Vagina (tissue), 2 donors: ENCODE data around the gene PERM1. TPM values are rescaled to one million over a fixed set of nuclear protein-coding genes. Genes with fewer than 3 reads are reported as not detected.
A peak's percentile ranks its signal among the peaks of the same experiment; 100 is the strongest.
"Not testable (repeated sequence)": the region's sequence is repeated elsewhere in the genome, so short reads cannot be mapped to it uniquely, and the experiment has no call there.

Experiments
- DNase-seq, 2 donors: peaks; one replicate each; pipeline ENCODE4 v3.0.0-alpha.2; 2017; ENCODE audit errors: extremely low spot score in 2 of 2
- H3K27ac ChIP-seq: fragments of 200-600 bp; sonication (generic); one replicate; pipeline ENCODE4 v1.5.1; 2019
- H3K27me3 ChIP-seq: fragments of 200-600 bp; sonication (generic); one replicate; pipeline ENCODE4 v1.5.1; 2019
- H3K36me3 ChIP-seq, 2 donors: fragments of 200-600 bp; sonication (generic); one replicate each; pipeline ENCODE4 v1.5.1; 2017 to 2019
- H3K4me1 ChIP-seq: fragments of 200-600 bp; sonication (generic); one replicate; pipeline ENCODE4 v1.5.1; 2019
- H3K4me3 ChIP-seq, 2 donors: fragments of 200-600 bp; sonication (generic); 1 replicate in 1 of 2; 2 replicates in 1 of 2; pipeline ENCODE4 v1.5.1; 2016 to 2019
- H3K9me3 ChIP-seq: fragments of 200-600 bp; sonication (generic); one replicate; pipeline ENCODE4 v1.5.1; 2019
- POLR2A ChIP-seq, 2 donors: fragments of 450-650 bp; IDR thresholded peaks; one replicate each; pipeline ENCODE4 v1.6.1; 2017; ENCODE audit warnings: antibody characterized with exemption in 2 of 2, mild to moderate bottlenecking in 2 of 2, moderate library complexity in 2 of 2
- POLR2AphosphoS5 ChIP-seq, 2 donors: sonication (generic); formaldehyde crosslinking; IDR thresholded peaks; one replicate each; pipeline ENCODE4 v1.9.0; 2017; ENCODE audit warnings: antibody characterized with exemption in 2 of 2, mild to moderate bottlenecking in 2 of 2, low read depth in 1 of 2; ENCODE audit not compliant: insufficient read depth in 1 of 2
- intact Hi-C: fragments of 100-400 bp; cut with DNase I; formaldehyde crosslinking; loops from one replicate; pipeline ENCODE4 v1.15.1; 2023
- total RNA-seq: library from RNA; depleted of rRNA; stranded (reverse); fragments of >200 nt; gene quantifications from one replicate; pipeline ENCODE4 v1.2.3, GENCODE V29; 2016
- TF ChIP-seq, protein P1 (sequence below), 3 experiments: fragments of 450-650 bp in 2 of 3; fragments of 200-600 bp in 1 of 3; sonication (generic) in 1 of 3; IDR thresholded peaks; one replicate each; pipeline ENCODE4 v1.5.1; 2017 to 2019; ENCODE audit warnings: antibody characterized with exemption in 3 of 3, mild to moderate bottlenecking in 2 of 3, moderate library complexity in 2 of 3

Gene PERM1
- total RNA-seq, 1 donor from 2014 or later, result not detected

DNA sequence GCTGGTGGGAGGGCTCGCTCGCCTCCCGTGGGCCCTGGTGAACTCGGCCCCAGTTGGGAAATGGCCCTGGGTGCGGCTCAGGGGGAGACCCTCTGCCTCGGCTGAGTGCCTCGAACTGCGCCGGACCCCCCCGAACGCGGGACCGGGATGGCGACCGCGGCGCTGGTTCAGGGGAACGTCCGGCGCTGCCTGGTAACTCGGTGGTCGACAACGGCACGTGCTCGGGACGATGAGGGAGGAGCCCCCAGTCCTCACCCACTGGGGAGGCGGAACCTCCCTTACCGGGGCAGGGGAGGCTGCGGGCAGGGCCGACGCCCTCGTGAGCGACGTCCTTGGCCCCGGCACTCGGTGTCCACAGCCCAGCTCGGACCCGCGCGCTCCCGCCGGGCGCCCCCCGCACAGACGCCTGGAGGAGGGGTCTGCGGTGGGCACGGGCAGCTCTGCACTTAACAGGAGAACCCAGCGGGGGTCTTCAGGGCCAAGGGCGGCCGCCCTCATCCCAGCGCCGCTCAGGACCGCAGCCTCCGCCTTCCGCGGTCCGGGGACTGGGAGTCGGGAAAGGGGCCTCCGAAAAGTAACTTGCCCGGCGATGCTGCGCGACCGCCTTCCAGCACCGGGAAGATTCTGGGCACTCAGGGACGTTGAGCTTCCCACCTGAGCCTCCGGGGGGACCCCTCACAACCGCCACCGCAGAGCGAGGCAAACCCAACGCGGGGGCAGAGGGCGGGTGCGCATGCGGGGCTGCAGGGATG lies 16.3 kb upstream of the PERM1 start:
- Histone ChIP-seq H3K9me3 (no peaks in the 10 kb centered on the region), H3K36me3 (no peaks in the 10 kb centered on the region), H3K4me3 (peak overlapping the region; percentile 61 to 73), H3K27ac (peak overlapping the region; percentile 99), H3K4me1 (peaks cover 34% of the 10 kb centered on the region), H3K27me3 (no peaks in the 10 kb centered on the region)
- DNase-seq, result peak in 1 of 2 donors; percentile 79
- TF ChIP-seq POLR2AphosphoS5 (IDR thresholded peaks at IDR 0.05; ENCODE audit: insufficient read depth in 1 of 2, low read depth in 1 of 2) (peak in 1 of 2 donors; percentile 12), POLR2A (IDR thresholded peaks at IDR 0.05) (no peak)
- TF ChIP-seq, protein P1, sequence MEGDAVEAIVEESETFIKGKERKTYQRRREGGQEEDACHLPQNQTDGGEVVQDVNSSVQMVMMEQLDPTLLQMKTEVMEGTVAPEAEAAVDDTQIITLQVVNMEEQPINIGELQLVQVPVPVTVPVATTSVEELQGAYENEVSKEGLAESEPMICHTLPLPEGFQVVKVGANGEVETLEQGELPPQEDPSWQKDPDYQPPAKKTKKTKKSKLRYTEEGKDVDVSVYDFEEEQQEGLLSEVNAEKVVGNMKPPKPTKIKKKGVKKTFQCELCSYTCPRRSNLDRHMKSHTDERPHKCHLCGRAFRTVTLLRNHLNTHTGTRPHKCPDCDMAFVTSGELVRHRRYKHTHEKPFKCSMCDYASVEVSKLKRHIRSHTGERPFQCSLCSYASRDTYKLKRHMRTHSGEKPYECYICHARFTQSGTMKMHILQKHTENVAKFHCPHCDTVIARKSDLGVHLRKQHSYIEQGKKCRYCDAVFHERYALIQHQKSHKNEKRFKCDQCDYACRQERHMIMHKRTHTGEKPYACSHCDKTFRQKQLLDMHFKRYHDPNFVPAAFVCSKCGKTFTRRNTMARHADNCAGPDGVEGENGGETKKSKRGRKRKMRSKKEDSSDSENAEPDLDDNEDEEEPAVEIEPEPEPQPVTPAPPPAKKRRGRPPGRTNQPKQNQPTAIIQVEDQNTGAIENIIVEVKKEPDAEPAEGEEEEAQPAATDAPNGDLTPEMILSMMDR (IDR thresholded peaks at IDR 0.05), result no peak
- intact Hi-C loops, result no loop called here

DNA sequence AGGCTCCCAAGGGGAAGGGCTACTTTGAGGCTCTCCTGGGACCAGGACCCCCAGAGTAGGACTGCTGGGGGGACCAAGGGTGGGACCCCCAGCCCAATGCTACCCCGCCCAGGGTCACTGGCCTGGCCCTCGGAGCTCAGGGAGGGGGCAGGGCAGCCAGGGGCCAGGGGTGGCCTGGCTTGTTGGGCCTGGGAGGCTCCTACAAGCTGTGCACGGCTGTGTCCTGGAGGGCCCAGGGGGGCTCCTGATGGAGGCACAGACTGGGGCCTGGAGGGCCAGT lies 15.8 kb upstream of the PERM1 start:
- Histone ChIP-seq H3K27ac (no peak overlapping the region), H3K9me3 (peaks cover under 1% of the 10 kb centered on the region), H3K4me3 (no peak overlapping the region), H3K4me1 (peaks cover 34% of the 10 kb centered on the region), H3K27me3 (no peaks in the 10 kb centered on the region), H3K36me3 (no peaks in the 10 kb centered on the region)
- no peak for DNase-seq
- intact Hi-C loops, result no loop called here
- TF ChIP-seq, protein P1 (IDR thresholded peaks at IDR 0.05), result no peak
- TF ChIP-seq POLR2AphosphoS5 (IDR thresholded peaks at IDR 0.05; ENCODE audit: insufficient read depth in 1 of 2, low read depth in 1 of 2) (no peak), POLR2A (IDR thresholded peaks at IDR 0.05) (no peak)

DNA sequence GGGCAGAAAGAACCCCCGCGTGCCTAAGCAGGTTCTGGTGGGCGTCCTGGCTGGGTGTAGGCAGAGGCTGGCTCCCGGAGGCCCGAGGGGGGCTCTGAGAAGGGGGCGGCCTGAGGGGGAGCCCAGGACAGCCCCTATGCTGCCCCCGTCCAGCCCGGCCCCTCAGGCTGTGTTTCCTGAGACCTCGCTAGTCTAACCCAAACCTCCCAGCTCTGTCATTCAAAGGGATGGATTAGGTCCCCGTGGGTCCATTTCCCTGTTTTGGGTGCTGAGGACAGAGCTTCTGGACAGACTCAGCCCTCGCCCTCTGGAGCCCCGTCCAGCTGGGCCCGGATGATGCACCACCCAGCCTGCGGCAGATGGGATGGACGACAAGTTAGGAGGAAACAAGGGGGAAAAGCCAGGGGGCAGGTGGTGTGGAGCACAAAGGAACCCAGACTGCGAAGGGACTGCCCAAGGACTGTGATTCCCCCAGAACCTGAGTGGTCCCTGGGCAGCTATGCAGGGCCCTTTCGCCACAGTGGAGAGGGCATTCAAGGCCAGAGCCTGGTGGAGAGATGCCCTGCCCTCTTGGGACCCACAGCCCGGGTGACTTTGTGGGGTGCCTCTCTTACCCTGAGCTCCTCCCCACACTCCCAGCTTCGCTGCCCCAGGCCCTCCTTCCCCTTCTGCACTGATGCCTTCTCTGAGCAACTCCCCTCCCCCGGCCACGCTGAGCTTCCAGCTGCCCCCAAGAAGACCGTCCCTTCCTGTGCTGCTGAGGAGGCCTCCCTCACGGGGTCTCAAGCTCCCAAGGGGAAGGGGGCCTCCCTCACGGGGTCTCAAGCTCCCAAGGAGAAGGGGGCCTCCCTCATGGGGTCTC lies 15.2 kb upstream of the PERM1 start:
- Histone ChIP-seq H3K36me3 (no peaks in the 10 kb centered on the region), H3K27ac (no peak overlapping the region), H3K9me3 (peaks cover 6% of the 10 kb centered on the region), H3K27me3 (no peaks in the 10 kb centered on the region), H3K4me1 (peaks cover 31% of the 10 kb centered on the region), H3K4me3 (no peak overlapping the region)
- intact Hi-C loops, result no loop called here
- no peak for TF ChIP-seq POLR2AphosphoS5 (IDR thresholded peaks at IDR 0.05; ENCODE audit: insufficient read depth in 1 of 2, low read depth in 1 of 2)
- DNase-seq, result peak in 1 of 2 donors; percentile 83

DNA sequence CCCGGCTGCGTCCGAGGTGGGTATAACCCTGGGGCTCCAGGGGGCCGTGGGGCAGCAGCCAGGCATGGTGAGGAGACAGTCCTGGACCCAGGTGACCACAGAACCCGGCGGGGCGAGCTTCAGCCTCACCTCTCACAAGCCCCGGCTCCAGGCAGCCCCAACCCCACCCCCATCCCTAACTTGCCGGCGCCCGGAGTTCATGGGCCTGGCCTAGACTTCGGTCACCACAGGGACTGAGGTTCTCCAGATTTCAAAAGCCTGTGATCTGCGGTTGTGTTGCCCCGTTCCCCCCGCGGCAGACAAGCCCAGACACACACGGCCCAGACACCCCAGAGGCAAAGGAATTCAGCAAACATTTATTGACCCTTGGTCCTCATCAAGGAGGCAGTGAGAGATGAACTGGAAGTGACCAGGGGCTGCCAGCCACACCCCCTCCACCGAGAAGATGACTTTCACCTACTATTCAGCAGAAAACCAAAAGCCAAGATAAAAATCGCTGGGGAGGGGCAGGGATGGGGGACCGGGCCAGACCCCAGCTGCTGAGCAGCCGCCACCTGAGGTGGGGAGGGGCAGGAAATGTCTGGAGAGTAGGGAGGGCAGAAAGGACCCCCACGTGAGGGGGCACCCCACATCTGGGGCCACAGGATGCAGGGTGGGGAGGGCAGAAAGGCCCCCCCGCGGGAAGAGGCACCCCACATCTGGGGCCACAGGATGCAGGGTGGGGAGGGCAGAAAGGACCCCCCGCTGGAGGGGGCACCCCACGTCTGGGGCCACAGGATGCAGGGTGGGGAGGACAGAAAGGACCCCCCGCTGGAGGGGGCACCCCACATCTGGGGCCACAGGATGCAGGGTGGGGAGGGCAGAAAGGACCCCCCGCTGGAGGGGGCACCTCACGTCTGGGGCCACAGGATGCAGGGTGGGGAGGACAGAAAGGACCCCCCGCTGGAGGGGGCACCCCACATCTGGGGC lies 14.1 kb upstream of the PERM1 start:
- Histone ChIP-seq H3K4me1 (peaks cover 20% of the 10 kb centered on the region), H3K27ac (no peak overlapping the region), H3K9me3 (peaks cover 8% of the 10 kb centered on the region), H3K4me3 (no peak overlapping the region), H3K27me3 (no peaks in the 10 kb centered on the region), H3K36me3 (no peaks in the 10 kb centered on the region)
- intact Hi-C loops, result no loop called here
- TF ChIP-seq, protein P1 (IDR thresholded peaks at IDR 0.05), result no peak
- no peak for TF ChIP-seq POLR2AphosphoS5 (IDR thresholded peaks at IDR 0.05; ENCODE audit: insufficient read depth in 1 of 2, low read depth in 1 of 2)
- no peak for TF ChIP-seq POLR2A (IDR thresholded peaks at IDR 0.05)
- peak in 1 of 2 donors; percentile 86 for DNase-seq

DNA sequence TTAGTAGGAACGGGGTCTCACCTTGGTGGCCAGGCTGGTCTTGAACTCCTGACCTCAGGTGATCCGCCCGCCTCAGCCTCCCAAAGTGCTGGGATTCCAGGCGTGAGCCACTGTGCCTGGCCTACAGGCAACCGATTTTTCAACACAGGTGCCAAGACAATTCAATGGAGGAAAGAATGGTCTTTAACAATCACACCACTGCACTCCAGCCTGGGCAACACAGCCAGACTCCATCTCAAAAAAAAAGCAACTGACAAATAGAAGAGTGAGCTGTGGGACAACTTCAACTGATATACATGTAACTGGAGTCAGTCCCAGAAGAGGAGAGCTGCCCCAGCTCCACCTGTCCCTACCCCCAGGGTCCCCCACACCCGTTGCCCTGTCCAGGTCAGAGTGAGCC lies 12.7 kb upstream of the PERM1 start:
- peaks cover 15% of the 10 kb centered on the region for H3K4me1 ChIP-seq
- intact Hi-C loops, H3K9me3 ChIP-seq, H3K27me3 ChIP-seq, H3K36me3 ChIP-seq, H3K4me3 ChIP-seq, DNase-seq, H3K27ac ChIP-seq: not testable (repeated sequence)
